ENCODE data around the gene PRKG1.
"Not testable (repeated sequence)": the region's sequence is repeated elsewhere in the genome, so short reads cannot be mapped to it uniquely, and the experiment has no call there.

The PRKG1 gene

DNA sequence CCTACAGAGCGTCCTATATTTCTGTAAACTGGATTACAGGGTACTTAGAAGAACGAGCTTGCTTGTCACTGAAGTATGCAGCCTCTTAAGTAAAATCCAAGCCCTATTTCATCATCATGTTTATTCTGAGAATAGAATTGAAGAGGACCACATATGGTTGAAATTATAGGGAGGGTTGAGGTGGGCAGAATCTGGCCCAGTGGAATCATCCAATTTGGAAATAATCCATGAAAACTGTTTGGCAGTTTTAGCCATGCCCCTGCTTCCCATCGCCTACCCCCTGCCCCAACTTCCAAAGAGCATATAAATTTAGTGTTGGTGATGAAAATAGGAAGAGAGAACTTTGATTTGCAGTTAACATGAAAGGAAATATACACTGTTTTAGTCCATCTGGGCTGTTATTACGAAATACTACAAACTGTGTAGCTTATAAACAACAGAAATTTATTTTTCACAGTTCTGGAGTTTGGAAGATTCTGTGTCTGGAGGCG lies 150.4 kb downstream of the PRKG1 start:
- DNase-seq (ENCODE audit: low read depth in 1 of 2, low spot score in 1 of 2) = no peak

DNA sequence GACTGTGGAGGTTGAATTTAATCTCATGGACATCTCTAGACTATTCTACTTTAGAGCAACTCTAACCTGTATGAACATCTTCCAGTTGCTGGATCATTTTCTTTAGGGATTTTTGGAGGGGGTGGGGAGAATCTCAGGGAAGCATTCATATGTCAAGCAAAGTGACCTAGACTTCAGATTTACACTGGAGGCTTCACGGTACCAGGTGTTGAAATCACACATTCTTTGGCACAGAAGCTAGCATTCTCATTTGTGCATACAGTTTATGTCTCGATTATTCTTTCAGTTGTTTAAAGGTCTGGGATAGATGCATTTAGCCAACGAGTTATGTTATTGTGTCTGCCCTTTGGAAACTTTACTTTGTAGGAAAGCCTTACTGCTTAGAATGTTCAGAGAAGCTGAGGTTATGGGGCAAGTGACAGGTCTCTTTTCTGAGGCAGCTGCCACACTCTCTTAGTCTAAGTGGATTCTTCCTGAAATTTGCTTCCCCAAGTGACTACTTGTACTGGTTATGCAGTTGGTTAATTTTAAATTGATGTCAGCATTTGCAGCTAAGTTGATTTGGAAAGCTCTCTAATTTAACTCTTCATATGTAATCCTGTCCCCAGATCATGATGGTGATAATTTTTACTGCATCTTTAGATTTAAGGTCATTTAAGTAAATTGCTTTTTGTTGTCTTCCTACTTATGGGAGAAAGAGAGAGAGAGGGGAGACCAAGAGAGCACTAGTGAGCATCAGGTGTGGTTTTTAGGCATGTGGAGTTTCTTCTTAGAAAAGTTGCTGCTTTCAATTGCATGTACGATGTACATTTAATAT lies 153.8 kb downstream of the PRKG1 start:
- DNase-seq (ENCODE audit: low read depth in 1 of 2, low spot score in 1 of 2) = no peak

DNA sequence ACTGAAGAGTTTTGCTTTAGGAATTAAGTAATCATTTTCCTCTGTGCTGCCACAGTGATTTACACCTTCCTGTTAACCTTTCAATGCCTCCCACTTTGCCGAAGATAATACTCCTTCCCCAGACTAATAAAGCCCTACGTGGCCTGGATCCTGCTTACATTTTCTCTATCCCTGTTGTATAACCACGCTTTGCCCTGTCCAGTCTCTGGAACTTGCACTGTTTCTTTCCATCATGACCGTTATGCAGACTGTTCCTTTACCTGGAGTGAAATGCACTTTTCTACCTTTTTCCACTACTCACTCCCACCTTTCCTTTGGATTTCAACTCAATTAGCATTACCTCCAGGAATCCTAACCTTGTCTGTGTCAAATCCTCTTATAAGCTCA lies 154.4 kb downstream of the PRKG1 start:
- DNase-seq (ENCODE audit: low read depth in 1 of 2, low spot score in 1 of 2) = no peak

DNA sequence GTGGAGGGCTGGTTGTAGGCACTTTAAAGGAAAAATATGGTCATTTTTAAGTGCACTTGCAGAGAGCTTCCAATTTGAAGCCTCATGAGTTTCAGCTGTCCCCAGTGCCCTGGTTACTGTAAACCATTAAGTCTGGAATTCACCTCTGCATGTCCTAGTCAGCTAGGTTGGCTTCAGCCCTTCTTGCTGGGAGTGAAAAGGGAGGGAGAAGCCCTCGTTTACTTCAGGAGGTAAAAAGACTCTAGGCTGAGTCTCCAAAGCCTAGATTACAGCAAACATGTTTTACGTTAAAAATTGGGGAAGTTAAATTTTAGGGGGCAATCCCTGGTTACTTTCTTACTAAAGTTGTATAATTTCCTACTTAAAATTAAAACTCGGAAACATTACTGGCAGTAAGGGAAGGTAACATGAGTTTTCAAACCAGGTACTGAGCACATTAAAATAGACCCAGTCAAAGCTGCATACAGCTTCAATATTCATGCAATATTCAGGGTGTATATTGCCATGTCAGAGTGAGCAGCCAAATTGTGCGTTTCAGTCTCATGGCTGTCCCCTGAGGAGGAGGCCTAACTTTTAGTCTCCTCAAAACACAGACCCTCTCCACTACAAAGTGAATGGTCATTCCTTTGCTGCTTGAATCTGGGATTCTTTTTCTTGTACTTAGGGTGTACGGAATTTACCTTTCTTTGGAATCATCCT lies 156.7 kb downstream of the PRKG1 start:
- no peak for DNase-seq (ENCODE audit: low read depth in 1 of 2, low spot score in 1 of 2)

DNA sequence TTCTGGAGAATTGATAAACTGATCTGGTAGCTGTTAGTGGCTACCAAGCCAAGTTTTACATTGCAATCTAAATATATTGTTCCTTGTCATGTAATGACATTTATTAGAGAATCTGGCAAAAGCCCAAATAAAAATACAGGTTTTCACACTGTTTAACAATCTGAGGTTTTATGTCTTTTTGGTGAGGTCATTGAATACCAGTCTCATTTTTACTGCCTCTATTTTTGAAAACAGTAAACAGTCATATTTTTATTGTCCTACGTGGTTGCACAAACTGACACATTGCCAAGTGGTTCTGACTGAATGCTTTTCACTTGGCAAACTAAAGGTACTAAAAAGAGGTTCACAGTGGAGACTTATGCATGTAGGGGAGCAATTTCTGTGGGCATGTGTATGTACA lies 157.5 kb downstream of the PRKG1 start:
- DNase-seq (ENCODE audit: low read depth in 1 of 2, low spot score in 1 of 2) = no peak

DNA sequence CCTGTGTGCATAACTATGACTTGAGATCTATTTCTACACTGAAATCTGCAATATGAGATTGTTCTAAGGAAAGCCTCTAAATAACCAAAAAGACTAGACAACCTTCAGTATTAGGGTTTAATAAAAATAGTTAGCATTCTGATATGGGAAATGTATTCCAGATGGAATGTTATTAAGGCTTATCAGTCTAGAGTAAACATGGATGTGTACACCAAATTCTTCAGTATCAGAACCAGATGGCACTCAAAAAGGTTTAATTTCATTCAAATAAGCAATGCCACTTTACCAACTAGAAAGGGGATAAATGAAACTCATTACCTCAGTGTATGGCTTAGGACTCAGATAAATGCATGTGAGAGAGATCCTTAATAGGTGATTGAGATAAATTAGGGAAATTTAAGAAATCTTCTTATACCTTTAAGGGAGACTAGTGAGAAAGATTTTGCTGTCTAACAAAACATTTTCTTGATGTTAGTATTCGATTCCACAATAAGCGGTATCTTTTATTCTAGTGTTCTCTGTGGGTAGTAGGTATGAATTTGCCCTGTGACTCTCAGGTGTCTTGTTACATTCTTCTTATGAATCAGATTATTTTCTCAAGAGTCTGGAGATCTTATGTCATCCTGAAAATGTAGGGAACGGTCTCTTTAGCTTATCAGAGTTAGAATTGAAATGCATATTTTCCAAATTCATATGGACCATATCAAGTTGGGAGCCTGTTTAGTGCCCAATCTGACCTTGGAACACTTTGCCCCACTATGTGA lies 159.2 kb downstream of the PRKG1 start:
- no peak for DNase-seq (ENCODE audit: low read depth in 1 of 2, low spot score in 1 of 2)

DNA sequence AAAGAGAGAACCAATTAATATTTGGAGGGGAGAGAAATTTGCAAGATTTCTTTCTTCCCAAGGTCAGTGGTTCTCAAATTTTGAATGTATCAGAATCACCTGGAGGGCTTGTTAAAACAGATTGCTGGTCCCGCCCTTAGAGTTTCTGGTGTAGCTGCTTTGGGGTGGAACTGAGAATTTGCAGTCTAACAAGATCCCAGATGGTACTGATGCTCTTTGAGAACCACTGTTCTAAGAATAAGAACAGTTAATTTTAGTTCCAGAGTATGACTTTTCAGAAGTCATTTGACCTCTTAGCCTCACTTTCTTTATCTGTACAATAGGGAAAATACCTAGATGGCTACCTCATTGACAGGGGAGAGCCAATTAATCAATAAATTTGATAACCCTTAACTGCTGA lies 161.6 kb downstream of the PRKG1 start:
- DNase-seq (ENCODE audit: low read depth in 1 of 2, low spot score in 1 of 2) = no peak

DNA sequence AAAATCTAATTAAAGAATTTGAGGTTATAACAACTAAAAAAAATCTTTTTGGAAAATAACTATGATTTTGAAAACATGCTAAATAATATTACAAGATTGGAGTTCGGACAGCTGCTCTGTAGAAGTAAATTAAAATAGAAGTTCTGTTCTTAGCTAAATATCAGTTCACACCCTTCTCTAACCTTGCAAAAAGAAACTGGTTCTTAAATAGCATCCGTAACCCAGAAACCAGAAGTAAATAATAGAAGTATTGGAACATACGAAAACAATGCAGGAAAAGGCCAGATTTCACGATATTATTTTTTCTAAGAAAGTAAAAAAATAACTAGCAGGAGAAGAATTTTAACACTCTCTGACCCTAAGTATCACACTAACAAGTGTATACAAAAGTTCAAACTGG lies 164.7 kb downstream of the PRKG1 start:
- DNase-seq (ENCODE audit: low read depth in 1 of 2, low spot score in 1 of 2) = no peak

DNA sequence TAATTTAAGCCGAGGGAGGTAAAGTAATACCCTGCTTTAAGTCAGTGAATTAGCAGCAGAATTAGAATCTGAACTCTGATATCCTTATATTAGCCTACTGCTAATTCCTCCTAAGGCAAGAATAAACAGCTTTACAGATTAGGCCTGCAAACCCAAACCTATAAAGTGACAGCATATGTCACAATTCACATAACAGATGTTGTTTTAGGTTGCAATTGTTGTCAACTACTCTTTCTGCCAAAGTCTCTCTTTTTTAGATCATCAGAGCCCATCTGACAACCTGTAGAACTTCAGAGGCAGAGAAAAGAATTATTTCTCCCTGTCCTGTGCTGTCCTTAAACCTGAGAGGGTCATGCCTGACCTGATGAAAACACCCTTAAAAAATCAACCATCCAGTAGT lies 167.2 kb downstream of the PRKG1 start:
- no peak for DNase-seq (ENCODE audit: low read depth in 1 of 2, low spot score in 1 of 2)

DNA sequence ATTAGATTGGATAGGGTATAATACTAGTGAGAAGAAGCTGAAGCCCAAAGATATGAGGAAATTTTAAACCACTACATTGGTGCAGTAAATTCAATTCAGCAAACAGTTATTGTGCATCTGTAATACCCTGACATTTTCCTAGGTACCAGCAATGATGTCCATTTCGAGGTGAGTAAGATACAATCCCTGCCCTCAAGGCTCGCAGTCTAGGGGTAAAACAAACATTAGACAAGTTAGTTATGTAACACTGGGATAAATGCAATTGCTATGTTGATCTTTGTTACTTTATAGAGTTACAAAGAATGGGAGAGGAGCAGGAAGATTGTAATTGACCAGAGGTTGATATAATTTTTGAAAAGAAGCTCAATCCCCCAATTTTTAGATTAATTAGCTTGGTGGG lies 168.1 kb downstream of the PRKG1 start:
- no peak for DNase-seq (ENCODE audit: low read depth in 1 of 2, low spot score in 1 of 2)

DNA sequence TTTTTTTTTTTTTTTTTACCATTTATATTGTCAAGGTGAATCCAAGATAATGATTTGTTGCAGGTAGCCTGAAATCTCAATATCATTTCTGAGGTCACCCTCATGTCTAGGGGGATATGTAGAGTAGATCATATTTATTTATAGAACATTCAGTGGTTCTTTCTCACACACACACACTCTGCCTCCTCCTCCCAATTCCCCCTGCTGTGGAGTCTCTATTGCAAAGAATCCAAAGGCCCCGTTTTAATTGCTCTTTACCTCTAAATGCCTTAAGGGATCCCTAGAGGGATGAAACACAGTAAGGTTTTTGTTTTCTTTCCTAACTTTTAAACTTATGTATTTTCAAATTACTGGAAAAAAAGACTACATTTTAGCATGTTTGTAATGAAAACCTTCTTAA lies 170.0 kb downstream of the PRKG1 start:
- no peak for DNase-seq (ENCODE audit: low read depth in 1 of 2, low spot score in 1 of 2)

DNA sequence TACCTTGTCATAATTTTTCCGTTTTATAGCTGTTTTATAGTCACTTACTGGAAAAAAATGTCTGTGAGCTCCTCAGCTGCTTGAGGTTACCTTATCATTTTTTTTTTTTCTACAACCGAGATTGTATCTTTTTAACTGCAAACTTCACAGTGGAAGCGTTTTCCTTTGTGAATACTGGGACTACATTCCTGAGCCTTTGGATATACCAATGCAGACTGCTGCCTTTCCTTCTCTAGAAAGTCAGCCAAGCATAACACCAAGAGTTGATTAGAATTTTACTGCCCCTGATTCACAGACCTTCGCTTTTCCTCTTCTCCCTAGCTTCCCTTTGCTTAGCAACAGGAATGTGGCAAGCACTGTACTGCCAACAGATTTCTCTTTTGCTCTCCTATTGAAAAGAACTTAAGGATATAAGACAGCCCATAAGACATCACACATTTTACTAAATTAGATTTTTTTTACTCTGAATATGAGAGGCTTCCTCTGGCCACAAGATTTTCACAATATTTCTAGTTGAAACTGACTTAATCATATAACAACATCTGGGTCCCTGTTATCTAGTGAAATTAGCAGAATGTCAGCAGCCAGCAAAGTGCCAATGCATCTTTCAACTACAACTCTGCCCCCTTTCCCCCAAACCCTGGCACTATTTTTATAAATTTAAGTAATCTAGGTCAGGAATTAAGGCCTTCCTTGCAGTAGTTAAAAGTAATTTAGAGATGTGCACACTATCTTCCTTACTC lies 170.6 kb downstream of the PRKG1 start:
- no peak for DNase-seq (ENCODE audit: low read depth in 1 of 2, low spot score in 1 of 2)

DNA sequence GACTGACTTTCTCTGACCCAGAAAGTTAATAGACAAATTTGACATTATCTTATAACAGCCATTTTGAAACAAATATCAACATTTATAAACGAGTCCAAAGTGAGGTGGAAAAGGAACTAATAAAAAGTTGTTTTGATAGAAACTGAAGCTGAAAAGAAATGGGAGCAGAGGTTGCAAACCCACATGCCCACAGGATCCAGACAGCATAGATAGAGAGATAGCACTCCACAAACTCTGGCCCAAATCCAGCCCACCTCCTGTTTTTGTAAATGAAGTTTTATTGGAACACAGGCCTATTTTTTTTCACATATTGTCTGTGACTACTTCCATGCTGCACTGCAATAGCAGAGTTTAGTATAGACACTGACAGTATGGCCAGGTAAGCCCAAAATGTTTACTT lies 171.9 kb downstream of the PRKG1 start:
- DNase-seq (ENCODE audit: low read depth in 1 of 2, low spot score in 1 of 2) = no peak

DNA sequence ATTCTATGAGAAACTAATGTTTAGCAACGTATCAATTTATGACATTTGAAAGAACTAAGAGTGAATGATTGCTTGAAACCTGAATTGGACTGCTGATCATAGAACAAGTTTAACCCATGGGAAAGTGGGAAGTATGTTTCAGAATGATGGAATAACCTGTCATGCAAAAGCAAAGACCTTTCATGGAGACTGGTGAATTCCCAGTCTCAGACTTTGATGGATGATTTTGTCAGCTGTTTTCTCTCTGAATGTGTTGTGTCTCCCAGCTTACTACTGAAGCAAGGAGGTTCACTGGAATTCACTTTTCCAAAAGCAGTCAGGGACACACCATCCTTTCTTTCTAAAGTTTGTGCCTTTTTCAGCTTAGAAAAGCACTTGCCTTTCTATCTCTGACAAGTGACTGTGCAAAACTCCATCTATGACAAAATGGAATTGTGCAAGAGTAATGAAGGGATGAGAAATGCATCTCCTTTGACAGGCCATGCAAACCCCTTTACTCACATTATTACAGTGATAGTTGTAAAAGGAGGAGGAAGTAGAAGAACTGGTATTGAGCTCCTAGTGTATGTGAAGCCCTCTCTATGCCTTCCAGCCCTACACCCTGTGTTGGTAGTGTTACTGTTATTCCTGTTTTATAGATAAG lies 176.1 kb downstream of the PRKG1 start:
- DNase-seq (ENCODE audit: low read depth in 1 of 2, low spot score in 1 of 2) = no peak

DNA sequence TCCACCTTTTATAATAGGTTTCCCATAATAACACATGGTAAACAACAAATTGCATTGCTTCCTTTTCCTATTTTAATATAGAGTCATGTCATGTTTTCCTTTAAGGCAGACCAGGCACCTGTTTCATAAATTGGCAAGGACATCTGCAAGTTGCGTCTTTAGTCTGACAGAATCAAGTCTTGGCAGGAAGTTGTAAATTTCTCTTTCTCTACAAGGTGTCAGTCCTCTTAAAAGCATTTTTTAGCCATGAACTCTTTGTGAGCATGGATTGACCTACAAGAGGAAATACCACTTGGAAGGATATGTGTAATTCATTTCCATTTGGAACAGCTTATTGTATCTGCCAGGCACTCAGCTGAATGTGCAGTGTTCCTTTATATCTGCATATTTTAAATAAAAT lies 176.8 kb downstream of the PRKG1 start:
- DNase-seq (ENCODE audit: low read depth in 1 of 2, low spot score in 1 of 2) = no peak

DNA sequence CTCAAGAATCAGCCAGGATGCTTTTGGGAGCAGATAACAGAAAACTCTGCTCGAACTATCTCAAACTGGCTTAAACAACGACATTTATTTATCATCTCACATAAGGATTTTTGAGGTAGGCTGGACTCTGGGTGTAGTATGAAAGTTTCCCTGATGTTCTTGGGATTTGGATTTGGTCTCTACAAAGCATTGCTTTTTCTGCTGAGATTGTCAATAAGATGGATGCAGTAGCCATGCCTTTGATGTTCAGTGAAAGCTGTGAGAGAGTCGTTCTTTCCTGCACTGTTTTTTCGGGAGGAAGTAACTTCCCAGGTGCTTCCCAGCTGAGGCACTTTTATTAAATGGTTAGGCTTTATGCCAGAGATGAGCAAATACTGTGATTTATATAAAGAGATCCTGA lies 181.1 kb downstream of the PRKG1 start:
- no peak for DNase-seq (ENCODE audit: low read depth in 1 of 2, low spot score in 1 of 2)

DNA sequence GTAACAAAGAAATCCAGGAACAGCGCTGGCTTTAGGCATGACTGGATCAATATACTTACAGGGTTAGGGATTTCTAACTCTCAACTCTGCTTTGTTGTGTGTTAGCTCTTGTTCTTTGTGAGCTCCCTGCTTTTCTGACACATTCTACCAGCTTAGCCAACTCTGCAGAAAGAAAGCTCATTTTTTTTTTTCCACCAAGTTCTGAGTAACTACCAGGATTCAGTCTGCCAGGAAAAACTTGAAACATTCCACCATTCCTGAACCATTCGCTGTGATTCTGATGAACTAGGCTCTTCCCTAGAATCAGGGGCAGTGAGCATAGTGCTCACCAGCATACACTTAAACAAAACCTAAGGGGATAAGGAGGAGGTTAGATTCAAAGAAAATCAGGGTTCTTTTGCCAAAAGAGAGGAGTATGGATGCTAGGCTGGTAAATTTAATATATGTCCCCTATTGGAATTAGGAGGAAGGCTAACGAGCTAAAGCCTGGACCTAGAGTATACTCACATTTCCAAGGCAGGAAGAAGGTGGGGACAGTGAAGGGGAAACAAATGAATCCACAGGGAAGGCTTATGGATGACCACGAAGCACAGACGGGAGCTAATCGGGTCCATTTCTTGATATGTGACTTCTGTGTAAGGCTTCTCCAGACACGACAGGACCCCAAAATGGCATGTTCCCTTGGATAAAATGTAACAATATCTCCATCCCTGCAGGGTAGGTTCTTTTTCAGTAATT lies 183.4 kb downstream of the PRKG1 start:
- no peak for DNase-seq (ENCODE audit: low read depth in 1 of 2, low spot score in 1 of 2)

DNA sequence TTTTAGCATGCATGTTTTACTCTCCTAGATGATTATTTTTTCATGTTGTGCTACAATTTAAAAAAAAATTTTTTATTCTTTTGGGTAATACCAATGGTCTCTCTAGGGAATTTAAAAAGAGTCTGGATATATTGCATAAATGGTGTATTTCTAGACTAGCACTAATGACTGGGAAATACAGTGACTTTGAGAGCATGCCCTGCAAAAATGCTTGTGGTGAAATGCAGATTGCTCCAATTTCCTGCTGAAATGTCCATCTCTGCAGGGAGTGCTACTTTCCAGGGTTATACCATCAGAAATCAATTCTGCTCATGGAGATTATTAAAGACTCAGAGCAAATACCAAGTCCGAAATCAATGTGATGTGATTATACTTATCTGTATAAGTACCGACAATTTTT lies 186.1 kb downstream of the PRKG1 start:
- DNase-seq (ENCODE audit: low read depth in 1 of 2, low spot score in 1 of 2) = no peak

DNA sequence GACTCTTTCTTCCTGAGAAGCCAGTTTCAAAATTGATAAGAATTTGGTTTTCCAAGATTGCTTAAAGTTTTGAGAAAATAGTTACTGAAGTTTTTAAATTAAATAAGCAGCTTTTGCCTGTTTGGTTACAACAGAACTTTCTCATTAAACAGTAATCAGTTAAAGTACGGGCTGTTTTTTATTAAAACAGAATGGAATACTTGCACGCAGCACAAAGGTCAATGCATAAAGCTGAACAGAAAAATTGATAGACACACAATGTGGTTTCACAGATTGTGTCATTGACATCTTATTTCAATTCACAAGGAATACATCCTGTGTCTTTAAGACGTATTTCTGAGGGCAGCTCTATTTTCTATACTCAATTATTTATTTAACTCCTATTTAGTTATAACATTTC lies 192.2 kb downstream of the PRKG1 start:
- DNase-seq (ENCODE audit: low read depth in 1 of 2, low spot score in 1 of 2) = no peak

DNA sequence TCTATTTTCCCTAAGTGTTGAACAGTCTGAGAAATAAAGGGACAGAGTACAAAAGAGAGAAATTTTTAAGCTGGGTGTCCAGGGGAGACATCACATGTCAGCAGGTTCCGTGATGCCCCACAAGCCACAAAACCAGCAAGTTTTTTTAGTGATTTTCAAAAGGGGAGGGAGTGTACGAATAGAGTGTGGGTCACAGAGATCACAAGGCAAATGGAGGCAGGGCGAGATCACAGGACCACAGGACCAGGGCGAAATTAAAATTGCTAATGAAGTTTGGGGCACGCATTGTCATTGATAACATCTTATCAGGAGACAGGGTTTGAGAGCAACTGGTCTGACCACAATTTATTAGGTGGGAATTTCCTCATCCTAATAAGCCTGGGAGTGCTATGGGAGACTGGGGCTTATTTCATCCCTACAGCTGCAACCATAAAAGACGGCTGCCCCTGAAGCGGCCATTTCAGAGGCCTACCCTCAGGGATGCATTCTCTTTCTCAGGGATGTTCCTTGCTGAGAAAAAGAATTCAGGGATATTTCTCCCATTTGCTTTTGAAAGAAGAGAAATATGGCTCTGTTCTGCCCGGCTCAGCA lies 193.8 kb downstream of the PRKG1 start:
- DNase-seq (ENCODE audit: low read depth in 1 of 2, low spot score in 1 of 2) = not testable (repeated sequence)

Measured in activated T-helper 1 cell treated with anti-CD3 and anti-CD28 coated beads, Interleukin-2, amount 50 U/mL, for 16 hours (primary cell).